ENCODE results near the gene TYW1B.
"Not testable (repeated sequence)": the region's sequence is repeated elsewhere in the genome, so short reads cannot be mapped to it uniquely, and the experiment has no call there.

The TYW1B gene

DNA sequence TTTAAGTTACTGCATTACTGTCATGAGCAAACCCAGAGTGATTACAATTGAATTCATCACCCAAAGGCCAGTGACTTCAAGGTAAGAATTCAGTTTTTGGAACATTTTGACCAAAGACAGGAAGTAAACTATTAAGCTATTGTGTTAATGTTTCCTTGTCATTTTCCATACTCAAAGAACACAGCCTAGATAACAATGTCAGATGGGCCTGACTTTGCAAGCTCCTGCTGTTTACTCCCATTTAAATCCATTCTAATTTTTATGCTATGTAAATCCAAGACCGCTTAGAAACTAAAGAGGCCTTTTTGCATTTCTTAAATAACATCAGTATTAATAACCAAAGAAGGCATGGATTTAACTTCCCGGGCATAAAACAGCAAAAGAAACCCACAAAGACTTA is 136.6 kb downstream of the TYW1B start:
- POLR2A ChIA-PET; DNase-seq (ENCODE audit: extremely low spot score); CTCF ChIA-PET: not testable (repeated sequence)

DNA sequence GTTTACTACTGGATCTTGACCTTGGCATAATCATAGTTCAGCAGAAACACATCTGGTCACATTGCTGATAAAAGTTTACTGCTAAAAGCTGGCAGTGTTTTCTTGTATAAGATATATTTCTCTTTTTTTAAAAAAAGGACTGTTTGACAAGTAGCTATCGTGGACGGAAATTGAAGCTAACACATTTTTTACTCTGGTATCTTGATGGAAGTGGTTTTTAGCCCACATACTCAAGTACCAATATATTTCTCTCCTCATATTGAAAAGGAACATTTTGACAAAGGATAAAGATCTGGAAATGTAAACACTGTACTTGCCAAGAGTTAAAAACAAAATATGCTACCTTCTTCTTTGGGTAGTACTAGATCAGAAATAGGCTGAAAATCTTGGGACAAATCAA is 137.8 kb downstream of the TYW1B start:
- CTCF ChIA-PET; DNase-seq (ENCODE audit: extremely low spot score); POLR2A ChIA-PET: not testable (repeated sequence)

DNA sequence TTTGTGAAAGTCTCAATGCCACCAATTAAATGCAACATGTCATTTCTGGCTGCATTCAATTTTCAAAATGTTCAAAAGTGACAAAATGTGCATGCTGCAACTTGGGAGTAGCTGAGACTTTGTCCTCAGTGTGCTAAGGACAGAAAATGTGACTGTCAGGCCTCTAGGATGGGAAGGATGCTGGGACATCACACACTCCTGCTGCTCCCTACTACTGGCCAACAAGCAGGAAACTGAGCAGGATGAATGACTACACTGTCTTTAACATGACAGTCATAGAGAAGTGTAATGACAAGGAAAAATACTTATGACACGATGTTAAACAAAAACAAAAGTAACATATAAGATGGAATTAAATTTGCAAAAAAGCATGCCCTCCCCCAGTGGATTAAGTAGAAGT is 138.7 kb downstream of the TYW1B start:
- POLR2A ChIA-PET; DNase-seq (ENCODE audit: extremely low spot score); CTCF ChIA-PET: not testable (repeated sequence)

DNA sequence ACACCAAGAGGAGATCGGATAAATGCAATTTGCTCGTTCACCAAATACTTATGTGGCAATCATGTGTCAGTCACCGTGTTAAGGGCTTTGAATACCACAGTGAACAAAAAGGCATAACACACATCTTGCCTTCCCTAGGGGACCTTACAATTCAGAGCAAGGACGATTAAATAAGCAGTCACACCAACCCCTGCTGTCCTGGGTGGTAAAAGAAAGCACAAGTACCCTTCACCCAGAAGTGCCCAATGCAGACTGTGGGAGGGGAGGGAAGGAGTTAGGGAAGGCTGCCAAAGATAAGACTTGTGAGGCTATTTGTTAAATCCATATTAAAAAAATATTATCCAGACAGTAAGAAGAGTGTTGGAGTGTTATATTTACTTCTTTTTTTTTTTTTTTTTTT is 146.8 kb downstream of the TYW1B start:
- POLR2A ChIA-PET, result not testable (repeated sequence)

DNA sequence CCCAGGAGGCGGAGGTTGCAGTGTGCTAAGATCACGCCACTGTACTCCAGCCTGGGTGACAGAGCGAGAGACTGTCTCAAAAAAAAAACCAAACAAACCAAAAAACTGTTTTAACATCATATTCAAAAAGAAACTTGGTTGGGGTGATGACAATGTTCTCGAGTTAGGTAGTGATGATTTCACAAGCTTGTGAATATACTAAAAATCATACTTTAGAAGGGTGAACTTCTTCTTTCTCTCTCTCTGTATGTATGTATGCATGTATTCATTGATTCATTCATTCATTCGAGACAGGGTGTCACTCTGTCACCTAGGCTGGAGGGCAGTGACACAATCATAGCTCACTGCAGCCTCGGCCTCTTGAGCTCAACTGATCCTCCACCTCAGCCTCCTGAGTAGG is 151.1 kb downstream of the TYW1B start:
- POLR2A ChIA-PET; DNase-seq (ENCODE audit: extremely low spot score); CTCF ChIA-PET: not testable (repeated sequence)

More for the DNA sequence above, 146.8 kb downstream of the TYW1B start:
- CTCF ChIA-PET; DNase-seq (ENCODE audit: extremely low spot score): not testable (repeated sequence)

DNA sequence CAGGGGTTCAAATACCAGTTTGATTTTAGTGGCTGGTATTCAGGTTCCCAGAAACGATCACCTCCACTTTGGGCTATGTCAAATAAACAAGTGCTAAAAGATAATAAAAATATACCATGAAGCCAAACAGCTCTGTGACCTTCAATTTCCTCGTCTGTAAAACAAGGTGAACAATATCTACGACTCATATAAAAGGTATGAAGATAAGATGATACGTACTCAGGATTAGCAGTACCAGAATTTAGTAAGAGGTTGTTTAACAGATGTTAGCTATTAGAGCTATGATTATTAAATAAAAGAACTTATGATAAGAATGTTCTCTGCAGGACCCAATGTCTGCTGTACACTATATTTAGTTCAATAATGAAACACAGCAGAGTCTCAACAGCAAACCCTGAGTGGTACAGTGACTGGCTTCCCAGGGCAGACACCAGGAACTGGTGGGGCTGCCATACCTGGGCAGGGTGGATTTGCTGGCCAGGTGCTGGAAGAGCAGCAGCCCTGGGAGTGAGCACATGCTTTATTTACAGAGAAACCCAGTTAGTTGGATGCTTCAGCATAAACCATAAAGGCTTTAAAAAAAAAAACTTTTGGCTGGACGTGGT is 151.8 kb downstream of the TYW1B start:
- DNase-seq (ENCODE audit: extremely low spot score); POLR2A ChIA-PET; CTCF ChIA-PET: not testable (repeated sequence)

DNA sequence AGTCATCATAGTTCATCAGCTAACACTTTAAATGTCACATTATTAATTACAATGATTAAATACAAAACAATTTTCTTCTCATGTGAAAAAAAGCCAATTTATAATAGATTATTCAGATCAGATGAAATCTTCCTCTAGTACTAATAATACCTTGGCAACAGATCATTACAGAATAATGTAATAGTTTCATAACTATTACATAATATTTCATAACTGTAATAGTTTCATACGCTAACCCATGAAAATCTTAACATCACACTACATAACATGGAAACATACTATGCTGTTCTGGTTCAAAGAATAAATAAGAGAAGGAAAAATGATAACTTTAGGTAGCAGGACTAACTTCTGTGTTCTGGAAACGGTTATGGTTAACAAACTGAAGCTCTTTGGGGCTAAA is 152.3 kb downstream of the TYW1B start:
- POLR2A ChIA-PET; CTCF ChIA-PET; DNase-seq (ENCODE audit: extremely low spot score): not testable (repeated sequence)

DNA sequence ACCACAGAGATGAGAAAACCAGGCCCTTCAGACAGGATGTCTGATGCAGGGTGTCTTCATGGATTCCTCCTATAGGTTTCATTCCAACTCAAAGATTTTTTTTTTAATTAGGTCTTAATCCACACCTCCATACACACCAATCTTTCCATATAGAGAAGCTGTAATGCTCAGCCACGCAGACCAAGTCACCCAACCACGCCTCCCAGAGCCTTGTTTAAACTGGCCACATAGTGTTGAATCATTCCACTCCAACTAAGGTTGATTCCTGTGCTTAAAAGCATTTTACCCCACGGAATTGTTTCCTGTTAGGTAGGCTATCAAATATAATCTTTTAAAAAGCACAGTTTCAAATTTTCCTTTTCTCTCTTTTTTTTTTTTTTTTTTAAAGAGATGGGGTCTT is 153.6 kb downstream of the TYW1B start:
- POLR2A ChIA-PET, result no interaction called here
- TF ChIP-seq SP1 (IDR thresholded peaks at IDR 0.05) (no peak), FOXK2 (IDR thresholded peaks at IDR 0.05) (no peak)

DNA sequence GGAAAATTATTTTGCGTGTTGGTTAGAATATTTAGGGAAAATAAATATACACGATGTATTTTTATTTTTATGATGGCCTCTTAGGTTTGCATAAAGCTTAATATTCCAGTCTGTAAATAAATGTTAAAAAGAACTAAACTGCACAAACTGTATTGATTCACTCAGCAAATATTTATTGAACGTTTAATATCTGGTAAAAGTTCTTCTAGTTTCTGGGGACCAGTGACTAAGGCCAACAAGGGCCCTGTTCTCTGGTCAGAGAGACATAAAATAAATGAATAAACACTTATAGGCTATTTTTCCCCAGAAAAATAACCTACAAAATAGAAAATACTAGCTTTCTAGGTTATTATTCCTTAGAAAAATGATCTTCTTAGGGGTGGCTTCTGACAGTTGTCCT is 157.2 kb downstream of the TYW1B start:
- CTCF ChIA-PET; POLR2A ChIA-PET; DNase-seq (ENCODE audit: extremely low spot score): not testable (repeated sequence)

More for the DNA sequence above, 153.6 kb downstream of the TYW1B start:
- DNase-seq (ENCODE audit: extremely low spot score), result no peak
- CTCF ChIA-PET, result no interaction called here

DNA sequence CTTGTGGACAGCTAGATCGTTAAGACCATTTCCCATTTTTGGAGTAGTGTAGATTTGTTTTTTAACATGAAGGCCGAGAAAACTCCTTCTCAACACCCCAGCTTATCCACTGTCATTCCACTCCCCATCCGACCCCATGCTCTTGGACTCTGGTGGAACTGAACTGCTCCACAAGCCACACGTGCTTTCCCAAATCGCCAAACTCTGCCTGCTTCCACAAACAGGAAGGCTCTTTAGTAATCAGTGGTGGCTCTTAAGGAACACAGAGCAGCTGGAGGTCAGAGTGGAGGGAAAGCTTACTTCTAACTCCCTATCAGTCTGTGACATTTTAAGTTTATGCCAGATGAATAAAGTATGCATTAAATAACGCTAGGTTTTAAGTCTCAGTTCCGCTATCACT is 159.6 kb downstream of the TYW1B start:
- CTCF ChIA-PET; DNase-seq (ENCODE audit: extremely low spot score); POLR2A ChIA-PET: not testable (repeated sequence)

DNA sequence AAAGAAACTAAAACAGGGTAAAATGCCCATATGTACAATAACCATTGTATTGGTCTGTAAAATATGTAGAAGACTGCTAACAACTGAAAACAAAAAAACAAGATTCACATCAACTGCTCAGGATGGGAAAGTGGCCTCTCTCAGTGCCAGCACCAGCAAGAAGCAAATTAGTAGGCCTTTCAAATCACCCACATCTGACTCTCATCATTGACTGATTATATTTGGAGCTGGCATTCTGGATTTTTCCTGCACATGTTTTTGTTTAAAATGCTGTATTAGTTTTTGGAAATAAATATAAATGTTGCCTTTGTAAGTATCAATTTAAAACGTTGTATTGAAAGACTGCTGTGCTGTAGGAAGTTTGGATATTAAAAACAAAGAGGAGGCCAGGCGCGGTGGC is 161.0 kb downstream of the TYW1B start:
- CTCF ChIA-PET; DNase-seq (ENCODE audit: extremely low spot score); POLR2A ChIA-PET: not testable (repeated sequence)

DNA sequence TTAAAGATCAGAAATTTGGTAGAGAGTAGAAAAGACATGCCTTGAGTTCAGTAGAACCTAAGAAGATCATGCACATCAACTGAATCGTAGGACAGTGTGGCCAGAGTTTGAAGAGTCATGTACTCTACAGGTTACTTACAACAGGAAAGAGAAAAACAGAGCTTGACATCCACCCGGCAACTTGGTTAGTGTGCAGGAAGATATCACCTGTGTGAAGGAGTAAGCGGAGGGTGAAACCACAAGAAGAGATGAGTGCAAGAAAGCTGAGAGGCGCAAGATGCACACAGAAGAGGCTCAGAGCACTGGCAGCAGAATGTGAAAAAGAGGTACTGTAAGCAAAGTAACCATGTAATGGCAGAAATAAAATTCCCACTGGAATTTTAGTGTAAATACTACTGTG is 179.4 kb downstream of the TYW1B start:
- DNase-seq (ENCODE audit: extremely low spot score); CTCF ChIA-PET; POLR2A ChIA-PET: not testable (repeated sequence)

DNA sequence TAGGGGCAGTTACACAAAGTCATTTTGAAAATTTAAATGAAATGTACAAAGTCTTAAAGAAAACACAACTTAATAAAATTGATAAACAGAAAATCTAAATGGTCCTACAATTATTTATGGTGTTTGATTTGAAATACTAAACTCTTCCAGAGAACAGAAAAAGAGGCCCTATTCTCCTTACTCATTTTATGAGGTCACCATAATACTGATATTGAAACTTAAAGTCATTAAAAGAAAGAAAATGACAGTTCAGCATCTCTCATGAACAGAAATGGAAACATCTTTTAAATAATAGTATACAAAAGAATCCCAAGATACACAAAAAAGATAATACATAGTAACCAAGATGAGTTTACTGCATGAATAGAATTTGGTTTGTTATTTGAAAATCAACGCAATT is 184.3 kb downstream of the TYW1B start:
- CTCF ChIA-PET; POLR2A ChIA-PET; DNase-seq (ENCODE audit: extremely low spot score): not testable (repeated sequence)

DNA sequence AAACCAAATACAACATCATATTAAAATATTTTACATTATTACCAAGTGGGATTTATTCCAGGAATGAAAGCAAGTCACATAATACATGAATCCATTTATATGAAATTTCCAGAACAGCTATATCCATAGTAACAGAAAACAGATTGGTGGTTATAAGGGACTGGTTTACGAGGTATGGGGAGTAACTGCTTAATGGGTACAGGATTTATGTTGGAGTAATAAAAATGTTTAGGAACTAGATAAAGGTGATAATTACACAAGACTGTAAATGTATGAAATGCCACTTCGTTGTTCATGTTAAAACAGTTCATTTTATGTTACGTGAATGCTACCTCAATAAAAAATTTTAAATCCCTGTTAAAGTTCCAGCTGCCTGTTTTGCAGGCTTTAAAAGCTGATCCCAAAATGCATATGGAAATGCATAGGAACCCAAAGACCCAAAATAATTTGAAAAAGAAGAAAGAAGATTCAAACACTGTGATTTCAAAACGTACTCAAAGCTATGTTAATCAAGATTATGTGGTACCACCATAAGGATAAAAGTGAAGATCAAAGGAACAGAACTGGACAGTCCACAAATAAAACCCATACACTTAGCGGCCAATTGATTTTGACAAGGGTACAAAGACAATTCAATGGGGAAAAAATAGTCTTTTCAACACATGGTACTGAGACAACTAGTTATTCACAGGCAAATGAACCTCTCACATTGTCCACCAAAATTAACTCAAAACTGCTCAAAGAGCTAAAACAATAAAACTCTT is 186.3 kb downstream of the TYW1B start:
- TF ChIP-seq, protein P1, sequence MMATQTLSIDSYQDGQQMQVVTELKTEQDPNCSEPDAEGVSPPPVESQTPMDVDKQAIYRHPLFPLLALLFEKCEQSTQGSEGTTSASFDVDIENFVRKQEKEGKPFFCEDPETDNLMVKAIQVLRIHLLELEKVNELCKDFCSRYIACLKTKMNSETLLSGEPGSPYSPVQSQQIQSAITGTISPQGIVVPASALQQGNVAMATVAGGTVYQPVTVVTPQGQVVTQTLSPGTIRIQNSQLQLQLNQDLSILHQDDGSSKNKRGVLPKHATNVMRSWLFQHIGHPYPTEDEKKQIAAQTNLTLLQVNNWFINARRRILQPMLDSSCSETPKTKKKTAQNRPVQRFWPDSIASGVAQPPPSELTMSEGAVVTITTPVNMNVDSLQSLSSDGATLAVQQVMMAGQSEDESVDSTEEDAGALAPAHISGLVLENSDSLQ (IDR thresholded peaks at IDR 0.05), result 0 out of 2 replicates have a peak, but pooled peaks have one; percentile 3
- CTCF ChIA-PET; DNase-seq (ENCODE audit: extremely low spot score); POLR2A ChIA-PET: not testable (repeated sequence)

DNA sequence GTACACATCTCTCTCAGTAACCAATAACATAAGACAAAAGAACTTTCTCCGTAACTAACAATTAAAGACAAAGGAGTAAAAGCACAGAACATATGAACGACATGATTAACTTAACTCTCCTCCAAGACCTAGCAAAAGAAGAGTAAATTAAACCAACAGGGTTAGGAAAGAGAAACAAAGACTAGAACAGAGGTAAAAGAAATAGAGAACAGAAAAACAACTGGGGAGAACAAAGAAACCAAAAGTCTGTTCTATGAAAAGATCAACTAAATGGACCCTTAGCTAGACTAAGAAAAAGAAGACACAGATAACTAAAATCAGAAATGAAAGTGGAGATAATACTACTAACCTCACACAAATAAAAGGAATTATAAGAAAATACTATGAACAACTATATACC is 187.3 kb downstream of the TYW1B start:
- POLR2A ChIA-PET; DNase-seq (ENCODE audit: extremely low spot score); CTCF ChIA-PET: not testable (repeated sequence)

DNA sequence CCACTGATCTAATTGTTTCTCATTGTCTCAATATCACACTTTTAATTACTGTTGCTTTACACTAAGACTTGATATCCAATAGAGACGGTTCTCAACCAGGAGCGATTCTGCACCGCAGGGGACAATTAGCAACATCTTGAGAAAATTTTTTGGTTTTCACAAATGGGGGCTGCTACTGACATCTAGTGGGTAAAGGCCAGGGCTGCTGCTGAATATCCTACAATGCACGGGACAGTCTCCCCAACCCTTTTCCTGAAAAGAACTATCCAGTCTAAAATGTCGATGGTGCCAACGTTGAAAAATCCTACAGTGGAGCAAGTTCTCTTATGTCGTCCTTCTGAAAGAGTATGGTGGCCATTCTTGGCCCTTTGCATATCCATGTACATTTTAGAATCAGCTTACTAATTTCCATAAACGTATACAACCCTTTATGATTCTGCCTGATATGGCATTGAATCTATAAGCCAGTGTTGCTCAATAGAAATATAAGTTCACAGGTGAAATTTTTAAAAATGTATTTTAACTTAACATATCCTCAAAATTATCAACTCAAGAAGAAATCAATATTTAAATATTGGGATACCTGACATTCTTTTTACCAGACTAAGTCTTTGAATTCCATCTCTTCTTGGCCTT is 192.6 kb downstream of the TYW1B start:
- CTCF ChIA-PET; DNase-seq (ENCODE audit: extremely low spot score); POLR2A ChIA-PET: not testable (repeated sequence)

Data from HEK293T (cell line).